ENCODE measurements around the gene CAPN11.

CAPN11 gene

GRCh38 chr6:44233567-44234100 is 75.0 kb downstream of the CAPN11 start:
- no peaks in the 10 kb centered on the region for H3K9me3 Mint-ChIP-seq
- H3K27me3 Mint-ChIP-seq (ENCODE audit: low read depth, poor library complexity), result peaks cover 10% of the 10 kb centered on the region
- peaks cover 79% of the 10 kb centered on the region for H3K4me1 Mint-ChIP-seq
- H3K36me3 Mint-ChIP-seq (ENCODE audit: low read depth), result peaks cover 18% of the 10 kb centered on the region
- DNase-seq, result no peak
- no peak overlapping the region for H3K4me3 Mint-ChIP-seq
- TF ChIP-seq CTCF (IDR thresholded peaks at IDR 0.05), result no peak
- H3K27ac Mint-ChIP-seq, result peak overlapping the region; percentile 49

All from nephron progenitor cell (in vitro differentiated cells).